Endothelial cell of umbilical vein (primary cell): Measurements from ENCODE around the gene C8B. TPM values are rescaled to one million over a fixed set of nuclear protein-coding genes. Genes with fewer than 3 reads are reported as not detected.

Experiments used
- BruUV-seq: library from RNA; stranded (reverse); fragments of 400-500 nt; replicated peaks from 2 replicates; lab custom pipeline; 2021; lab: Mats Ljungman, UMichigan
- CTCF ChIA-PET: fragments of 300-600, 350-600 bp; sonication (Branson Sonifier 250); formaldehyde crosslinking; loops from one replicate; lab custom pipeline; 2021; ENCODE audit warnings: antibody characterized with exemption, inconsistent platforms; lab: Charles Lee
- POLR2A ChIA-PET: fragments of 300-600, 350-600 bp; sonication (Branson Sonifier 250); formaldehyde crosslinking; loops from one replicate; lab custom pipeline; 2021; ENCODE audit warnings: antibody characterized with exemption, inconsistent platforms; lab: Charles Lee
- DNase-seq: peaks from one replicate; pipeline ENCODE4 v3.0.0-alpha.2; 2011; ENCODE audit warnings: low read depth, low spot score
- FAIRE-seq: peaks from 2 replicates; lab custom pipeline; 2011; peaks lifted over from hg19 to GRCh38; lab: Jason Lieb, UNC
- H2AFZ ChIP-seq: 2 replicates; pipeline ENCODE4 v1.6.0; 2012; ENCODE audit warnings: low read depth, low read length, control low read depth, inconsistent platforms
- H3K27ac ChIP-seq: 2 replicates; pipeline ENCODE4 v1.5.1; 2011; ENCODE audit warnings: low read depth, mild to moderate bottlenecking, control low read depth, low read length, moderate library complexity; ENCODE audit not compliant: insufficient read depth
- H3K27me3 ChIP-seq, 2 experiments: 2 replicates each; pipeline versions ENCODE4 v1.6.0 to v1.6.1; 2011; ENCODE audit warnings: low read length in 2 of 2, mixed read lengths in 1 of 2; ENCODE audit not compliant: control insufficient read depth in 2 of 2, insufficient read depth in 2 of 2
- H3K36me3 ChIP-seq, 2 experiments: 2 replicates in 1 of 2; 3 replicates in 1 of 2; pipeline ENCODE4 v1.5.1; 2011; ENCODE audit warnings: low read length in 2 of 2, mild to moderate bottlenecking in 1 of 2, moderate library complexity in 1 of 2; ENCODE audit not compliant: control insufficient read depth in 2 of 2, insufficient read depth in 2 of 2; ENCODE audit errors: extremely low read depth in 1 of 2
- H3K4me1 ChIP-seq: 3 replicates; pipeline ENCODE4 v1.5.1; 2011; ENCODE audit warnings: mild to moderate bottlenecking, low read length; ENCODE audit not compliant: control insufficient read depth, insufficient read depth; ENCODE audit errors: extremely low read depth
- H3K4me2 ChIP-seq: 2 replicates; pipeline ENCODE4 v1.6.1; 2011; ENCODE audit warnings: low read length, control low read depth, mixed read lengths; ENCODE audit not compliant: insufficient read depth
- H3K4me3 ChIP-seq, 3 experiments: fragments of 200-600 bp in 1 of 3; sonication (generic), shearing (Covaris generic) in 1 of 3; replicated peaks in 1 of 3; 2 replicates each; pipeline ENCODE4 v1.5.1; 2011 to 2016; ENCODE audit warnings: control low read depth in 3 of 3, low read length in 3 of 3, mild to moderate bottlenecking in 2 of 3, inconsistent platforms in 1 of 3, low read depth in 1 of 3, moderate library complexity in 1 of 3; ENCODE audit not compliant: insufficient read depth in 1 of 3
- H3K79me2 ChIP-seq: 2 replicates; pipeline ENCODE4 v1.6.0; 2012; ENCODE audit warnings: low read length, inconsistent platforms; ENCODE audit not compliant: control insufficient read depth, insufficient read depth
- H3K9ac ChIP-seq: replicated peaks from 2 replicates; pipeline ENCODE3; 2011; ENCODE audit warnings: low read length, control low read depth; ENCODE audit not compliant: insufficient read depth; ENCODE audit errors: extremely low read depth
- H3K9me1 ChIP-seq: replicated peaks from 3 replicates; pipeline ENCODE4 v1.6.0; 2011; ENCODE audit warnings: mild to moderate bottlenecking, low read length; ENCODE audit not compliant: control insufficient read depth, insufficient read depth; ENCODE audit errors: extremely low read depth
- H3K9me3 ChIP-seq: replicated peaks from 2 replicates; pipeline ENCODE4 v1.5.1; 2012; ENCODE audit warnings: low read length, inconsistent platforms; ENCODE audit not compliant: control insufficient read depth, insufficient read depth
- H4K20me1 ChIP-seq: replicated peaks from 2 replicates; pipeline ENCODE3; 2011; ENCODE audit warnings: mild to moderate bottlenecking, low read length; ENCODE audit not compliant: control insufficient read depth, insufficient read depth; ENCODE audit errors: extremely low read depth
- CTCF ChIP-seq, 2 donors: IDR thresholded peaks; 1 replicate in 1 of 2; 2 replicates in 1 of 2; pipeline ENCODE4 v1.5.1; 2011; ENCODE audit warnings: low read length in 2 of 2, mild to moderate bottlenecking in 2 of 2, moderate library complexity in 2 of 2, control low read depth in 1 of 2, inconsistent platforms in 1 of 2, low read depth in 1 of 2; ENCODE audit not compliant: insufficient read depth in 1 of 2; ENCODE audit errors: extremely low read depth in 1 of 2
- EZH2 ChIP-seq: IDR thresholded peaks from 2 replicates; pipeline ENCODE4 v1.6.1; 2012; ENCODE audit warnings: borderline replicate concordance, low read depth, mild to moderate bottlenecking, moderate library complexity, low read length, inconsistent platforms; ENCODE audit not compliant: severe bottlenecking
- FOS ChIP-seq: IDR thresholded peaks from 2 replicates; pipeline ENCODE4 v1.6.1; 2011; ENCODE audit warnings: mild to moderate bottlenecking, low read length, moderate library complexity, borderline replicate concordance; ENCODE audit not compliant: insufficient read depth
- GATA2 ChIP-seq: IDR thresholded peaks from 2 replicates; pipeline ENCODE4 v1.7.0; 2011; ENCODE audit warnings: low read depth, mild to moderate bottlenecking, moderate library complexity, mixed read lengths, low read length; ENCODE audit not compliant: insufficient read length, insufficient read depth
- JUN ChIP-seq: IDR thresholded peaks from 2 replicates; pipeline ENCODE4 v1.6.1; 2011; ENCODE audit warnings: borderline replicate concordance, low read depth; ENCODE audit not compliant: insufficient read length, insufficient read depth
- MYC ChIP-seq: IDR thresholded peaks from one replicate; pipeline ENCODE4 v1.6.1; 2011; ENCODE audit warnings: mild to moderate bottlenecking, low read depth, low read length
- POLR2A ChIP-seq: IDR thresholded peaks from 2 replicates; pipeline ENCODE4 v1.6.1; 2012; ENCODE audit warnings: low read depth, mild to moderate bottlenecking, control low read depth, low read length
- POLR2AphosphoS5 ChIP-seq: IDR thresholded peaks from 2 replicates; pipeline ENCODE4 v1.6.1; 2012; ENCODE audit warnings: low read depth, mild to moderate bottlenecking, control low read depth, low read length, moderate library complexity; ENCODE audit not compliant: insufficient read depth
- dilution Hi-C: fragments of 300-500 bp; cut with MboI; formaldehyde crosslinking; loops from one replicate; pipeline ENCODE4 v1.15.0; 2019; ENCODE audit warnings: low sequenced_read_pairs; ENCODE audit not compliant: extremely low pct_ligation_motif_present
- intact Hi-C: fragments of 100-400 bp; cut with micrococcal nuclease; formaldehyde crosslinking; loops from one replicate; pipeline ENCODE4 v1.10.0; 2022
- polyA plus RNA-seq, 4 experiments: library from polyadenylated mRNA; depleted of rRNA in 3 of 4; stranded (reverse) in 3 of 4; unstranded in 1 of 4; fragments of >200 nt; gene quantifications; 2 replicates each; pipeline versions ENCODE4 v1.2.1 to v1.2.3, GENCODE V29; 2011 to 2012; ENCODE audit warnings: missing spikeins in 1 of 4
- total RNA-seq: library from RNA; stranded (reverse); gene quantifications from 2 replicates; pipeline ENCODE4 v1.2.3, GENCODE V29; 2021
- TF ChIP-seq, protein P1 (sequence below): IDR thresholded peaks from 2 replicates; pipeline ENCODE4 v1.6.1; 2011; ENCODE audit not compliant: insufficient read depth, insufficient read length

C8B gene
- total and polyA plus RNA-seq, 2 donors (not counting 3 experiments of a cell fraction or from before 2014, with no cell fraction given), result not detected

GRCh38 chr1:56922070-56922469 lies 43.7 kb downstream of the C8B start:
- no TSS peak for BruUV-seq
- TF ChIP-seq EZH2, result no peak
- TF ChIP-seq POLR2AphosphoS5, result no peak
- TF ChIP-seq, protein P1, sequence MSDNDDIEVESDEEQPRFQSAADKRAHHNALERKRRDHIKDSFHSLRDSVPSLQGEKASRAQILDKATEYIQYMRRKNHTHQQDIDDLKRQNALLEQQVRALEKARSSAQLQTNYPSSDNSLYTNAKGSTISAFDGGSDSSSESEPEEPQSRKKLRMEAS, result no peak
- no peak for TF ChIP-seq JUN
- no peak for TF ChIP-seq MYC
- no peak for TF ChIP-seq GATA2
- CTCF ChIA-PET, result no interaction called here

DNA sequence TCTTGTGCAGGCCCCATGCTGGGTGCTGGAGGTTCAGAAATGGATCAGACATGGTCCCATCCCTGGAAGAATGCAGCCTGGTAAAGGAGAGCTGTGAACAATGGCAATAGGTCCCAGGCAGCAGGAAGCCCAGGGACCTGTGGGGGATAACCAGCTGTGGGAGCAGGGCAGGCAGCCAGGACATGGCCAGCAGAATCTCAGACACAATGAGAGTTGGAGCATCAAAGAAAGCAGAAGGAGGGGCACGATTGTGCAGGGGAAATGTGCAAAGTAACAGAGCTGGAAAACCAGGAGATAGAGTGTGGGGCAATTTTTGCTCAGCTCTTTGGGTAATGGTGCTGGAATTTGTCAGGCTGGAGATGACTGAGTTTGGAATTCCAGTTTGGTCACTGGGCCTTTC lies 44.3 kb downstream of the C8B start:
- ChIA-PET POLR2A (no interaction called here), CTCF (interaction anchor here (0.8 kb wide), 1 partner anchor 12 kb away, joined by 3 read pairs; no protein-coding TSS in a partner anchor)
- Histone ChIP-seq H3K4me1 (no peaks in the 10 kb centered on the region), H3K4me3 (no peak overlapping the region), H3K27me3 (no peaks in the 10 kb centered on the region), H4K20me1 (no peaks in the 10 kb centered on the region), H3K9me3 (no peaks in the 10 kb centered on the region), H3K9ac (no peak overlapping the region), H2AFZ (no peak overlapping the region), H3K9me1 (no peaks in the 10 kb centered on the region), H3K4me2 (no peak overlapping the region), H3K27ac (no peak overlapping the region), H3K79me2 (no peaks in the 10 kb centered on the region), H3K36me3 (no peaks in the 10 kb centered on the region)
- DNase-seq (no peak), FAIRE-seq (no peak)
- TF ChIP-seq FOS (no peak), GATA2 (no peak), MYC (no peak), JUN (no peak), POLR2AphosphoS5 (no peak), POLR2A (no peak), EZH2 (no peak), CTCF (IDR thresholded peaks at IDR 0.05; ENCODE audit: extremely low read depth in 1 of 2, insufficient read depth in 1 of 2, low read depth in 1 of 2, low read length in 2 of 2) (no peak)
- TF ChIP-seq, protein P1, result no peak
- no TSS peak for BruUV-seq
- intact Hi-C loops, result no loop called here
- dilution Hi-C loops, result no loop called here

More at GRCh38 chr1:56922070-56922469, 43.7 kb downstream of the C8B start:
- Histone ChIP-seq H3K79me2 (no peaks in the 10 kb centered on the region), H3K4me2 (no peak overlapping the region), H3K4me3 (no peak overlapping the region), H3K27me3 (no peaks in the 10 kb centered on the region), H3K9me1 (no peaks in the 10 kb centered on the region), H3K36me3 (no peaks in the 10 kb centered on the region), H3K27ac (no peak overlapping the region), H3K9me3 (no peaks in the 10 kb centered on the region), H4K20me1 (no peaks in the 10 kb centered on the region), H2AFZ (no peak overlapping the region), H3K4me1 (no peaks in the 10 kb centered on the region), H3K9ac (no peak overlapping the region)
- DNase-seq (no peak), FAIRE-seq (no peak)
- dilution Hi-C loops, result no loop called here
- POLR2A ChIA-PET, result no interaction called here
- intact Hi-C loops, result no loop called here
